KBM-7 (cell line): ENCODE measurements around the gene NTM.
"Not testable (repeated sequence)": the region's sequence is repeated elsewhere in the genome, so short reads cannot be mapped to it uniquely, and the experiment has no call there.

Experiments used
- DNase-seq: peaks from one replicate; pipeline ENCODE4 v3.0.0-alpha.2; 2015
- in situ Hi-C: fragments of 300-500 bp; cut with MboI; formaldehyde crosslinking; loops from 2 replicates; pipeline ENCODE4 v1.14.3; 2020; ENCODE audit warnings: low sequenced_read_pairs, low pct_unique_long_range_greater_than_20kb, mixed read lengths

The NTM gene

GRCh38 chr11:132311703-132312102 lies 941.3 kb downstream of the NTM start:
- in situ Hi-C loops = no loop called here
- no peak for DNase-seq

DNA sequence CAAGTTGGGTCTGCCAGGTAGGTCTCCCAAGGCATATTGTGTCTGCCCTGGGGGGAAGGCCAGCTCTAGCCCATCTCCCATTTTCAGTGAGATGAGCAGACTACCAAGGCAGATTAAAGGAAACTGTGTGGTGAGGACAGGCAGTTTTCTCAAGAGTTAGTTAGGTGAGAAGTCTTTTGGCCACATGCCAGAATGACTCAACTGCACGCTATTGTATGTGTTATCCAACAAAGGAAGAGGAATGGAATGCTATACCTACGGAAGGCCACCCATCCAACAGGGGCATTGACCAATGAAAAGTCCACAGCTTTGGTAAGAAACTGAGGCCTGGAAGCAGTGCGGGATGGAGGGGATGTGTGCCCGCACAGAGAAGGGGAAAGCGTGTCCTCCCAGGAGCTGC lies 941.7 kb downstream of the NTM start:
- in situ Hi-C loops = no loop called here
- no peak for DNase-seq

- peak; percentile 12 for DNase-seq
These were observed 942.3 kb downstream of the NTM start for GRCh38 chr11:132312701-132313111.

DNA sequence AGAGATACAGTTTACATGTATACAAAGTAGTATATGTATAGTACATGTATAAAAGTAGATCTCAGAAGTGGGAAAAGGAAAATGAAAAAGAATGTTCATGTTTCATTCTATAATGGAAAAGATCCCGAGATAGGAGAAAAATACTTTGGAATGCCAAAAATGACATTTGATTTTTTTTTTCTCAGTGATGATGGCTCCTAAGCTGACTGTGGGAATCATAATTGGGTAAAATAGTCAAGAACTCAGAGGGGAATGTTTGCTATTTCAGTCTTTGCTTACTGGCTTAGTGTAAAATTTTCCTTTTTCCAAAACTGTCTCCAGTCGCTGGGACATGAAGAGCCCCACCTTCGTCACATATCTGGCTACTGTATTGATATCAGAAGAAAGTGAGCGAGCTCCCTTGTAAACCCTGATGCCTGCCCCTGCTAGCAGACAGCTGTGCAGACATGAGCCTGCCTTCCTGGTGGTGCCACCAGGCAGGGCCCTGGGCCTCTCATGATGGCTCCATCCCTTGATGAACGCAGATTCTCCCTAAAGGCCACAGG lies 944.6 kb downstream of the NTM start:
- in situ Hi-C loops = no loop called here

More at GRCh38 chr11:132312701-132313111, 942.3 kb downstream of the NTM start:
- in situ Hi-C loops = no loop called here

GRCh38 chr11:132315696-132316095 lies 945.3 kb downstream of the NTM start:
- in situ Hi-C loops = no loop called here

More for the DNA sequence above, 944.6 kb downstream of the NTM start:
- DNase-seq = no peak

DNA sequence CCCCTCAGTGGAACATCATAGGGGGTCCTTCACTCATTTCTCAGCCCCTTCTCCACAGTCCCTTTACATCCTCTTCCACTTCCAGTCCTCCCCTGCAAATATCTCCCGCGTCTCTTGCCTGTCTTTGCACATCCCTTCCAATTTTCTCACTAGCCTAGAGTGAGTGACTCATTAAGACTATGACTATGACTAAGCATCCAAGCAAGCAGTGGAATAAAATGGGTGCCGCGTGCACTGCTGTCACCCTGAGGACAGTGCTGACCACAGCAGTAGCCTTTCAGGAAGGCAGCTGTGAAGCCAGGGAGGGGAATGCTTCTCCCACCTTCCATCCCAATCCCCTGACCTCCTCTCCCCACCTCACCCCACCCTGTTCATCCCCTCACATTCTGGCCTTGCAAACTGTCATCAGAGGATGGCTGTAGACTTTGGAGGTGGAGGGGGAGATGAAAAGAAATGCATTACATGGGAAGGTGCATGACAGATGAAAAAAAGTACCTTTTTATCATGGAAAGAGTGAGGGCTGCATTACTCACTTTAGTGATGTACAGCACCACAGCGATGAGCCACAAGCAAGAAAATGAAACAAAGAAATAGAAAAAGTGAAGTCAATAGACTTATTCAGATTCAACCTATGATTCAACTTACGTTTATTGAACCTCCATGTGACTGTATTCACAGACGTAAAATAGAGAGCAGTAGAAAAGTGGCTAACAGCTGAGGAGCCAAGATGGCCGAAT lies 948.2 kb downstream of the NTM start:
- DNase-seq = no peak
- in situ Hi-C loops = no loop called here

More at GRCh38 chr11:132315696-132316095, 945.3 kb downstream of the NTM start:
- DNase-seq = no peak

DNA sequence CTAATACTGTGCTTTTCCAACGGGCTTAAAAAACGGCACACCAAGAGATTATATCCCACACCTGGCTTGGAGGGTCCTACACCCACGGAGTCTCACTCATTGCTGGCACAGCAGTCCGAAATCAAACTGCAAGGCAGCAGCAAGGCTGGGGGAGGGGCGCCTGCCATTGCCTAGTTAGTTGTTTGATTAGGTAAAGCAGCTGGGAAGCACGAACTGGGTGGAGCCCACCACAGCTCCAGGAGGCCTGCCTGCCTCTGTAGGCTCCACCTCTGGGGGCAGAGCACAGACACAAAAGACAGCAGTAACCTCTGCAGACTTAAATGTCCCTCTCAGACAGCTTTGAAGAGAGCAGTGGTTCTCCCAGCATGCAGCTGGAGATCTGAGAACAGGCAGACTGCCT lies 949.0 kb downstream of the NTM start:
- DNase-seq, in situ Hi-C loops: not testable (repeated sequence)

DNA sequence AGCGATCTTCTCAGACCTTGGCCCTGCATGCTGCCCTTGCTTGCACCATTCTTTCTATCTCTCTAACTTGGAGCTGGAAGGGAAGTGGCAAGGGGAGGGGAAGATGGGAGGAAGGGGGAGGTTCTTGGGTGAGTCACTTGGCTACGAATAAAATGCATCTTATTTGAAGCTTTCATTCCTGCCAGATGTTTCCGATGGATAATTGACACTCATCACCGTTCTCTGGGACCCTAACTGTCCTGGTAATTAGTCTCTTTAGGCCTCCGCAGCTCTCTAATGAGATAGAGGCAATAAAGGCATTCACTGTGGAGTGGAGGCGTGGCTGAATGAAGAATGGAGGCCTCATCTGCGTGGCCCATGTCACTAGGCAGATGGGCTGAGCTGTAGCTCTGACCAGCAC lies 960.1 kb downstream of the NTM start:
- no peak for DNase-seq
- in situ Hi-C loops = no loop called here

DNA sequence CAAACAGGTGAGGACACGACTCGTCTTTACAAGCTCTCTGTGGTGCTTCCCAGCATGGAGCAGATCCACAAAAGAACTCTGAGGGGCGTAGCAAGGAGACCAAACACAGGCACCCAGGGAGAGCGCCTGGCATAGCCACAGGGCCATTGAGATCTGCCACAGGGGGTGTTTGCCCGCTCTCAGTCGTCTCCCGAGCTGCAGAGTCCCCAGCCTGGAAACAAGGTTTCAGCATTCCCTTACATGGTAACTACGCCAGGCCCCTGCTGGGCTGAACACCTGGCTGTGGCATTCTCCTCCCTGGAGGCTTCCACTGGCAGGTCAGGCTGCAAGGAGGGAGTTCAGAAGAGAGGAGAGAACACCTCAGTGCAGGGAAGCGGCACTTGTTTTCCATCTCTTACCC lies 962.1 kb downstream of the NTM start:
- in situ Hi-C loops = no loop called here
- no peak for DNase-seq

GRCh38 chr11:132334769-132335280 lies 964.4 kb downstream of the NTM start:
- DNase-seq = no peak
- in situ Hi-C loops = no loop called here

DNA sequence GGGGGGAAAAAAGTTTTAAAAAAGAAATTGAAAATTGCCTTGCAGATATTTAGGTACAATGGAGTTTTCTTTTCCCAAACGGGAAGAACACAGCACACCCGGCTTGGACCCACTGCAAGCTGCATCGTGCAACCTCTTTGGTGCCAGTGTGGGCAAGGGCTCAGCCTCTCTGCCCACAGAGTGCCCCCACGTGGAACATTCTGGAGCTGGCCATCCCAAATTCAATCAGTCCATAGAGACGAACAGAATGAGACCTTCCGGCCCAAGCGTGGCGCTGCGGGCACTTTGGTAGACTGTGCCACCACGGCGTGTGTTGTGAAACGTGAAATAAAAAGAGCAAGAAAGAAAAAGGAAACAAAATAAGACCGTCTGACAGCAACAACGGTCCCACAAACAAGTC lies 964.9 kb downstream of the NTM start:
- in situ Hi-C loops = no loop called here
- no peak for DNase-seq

DNA sequence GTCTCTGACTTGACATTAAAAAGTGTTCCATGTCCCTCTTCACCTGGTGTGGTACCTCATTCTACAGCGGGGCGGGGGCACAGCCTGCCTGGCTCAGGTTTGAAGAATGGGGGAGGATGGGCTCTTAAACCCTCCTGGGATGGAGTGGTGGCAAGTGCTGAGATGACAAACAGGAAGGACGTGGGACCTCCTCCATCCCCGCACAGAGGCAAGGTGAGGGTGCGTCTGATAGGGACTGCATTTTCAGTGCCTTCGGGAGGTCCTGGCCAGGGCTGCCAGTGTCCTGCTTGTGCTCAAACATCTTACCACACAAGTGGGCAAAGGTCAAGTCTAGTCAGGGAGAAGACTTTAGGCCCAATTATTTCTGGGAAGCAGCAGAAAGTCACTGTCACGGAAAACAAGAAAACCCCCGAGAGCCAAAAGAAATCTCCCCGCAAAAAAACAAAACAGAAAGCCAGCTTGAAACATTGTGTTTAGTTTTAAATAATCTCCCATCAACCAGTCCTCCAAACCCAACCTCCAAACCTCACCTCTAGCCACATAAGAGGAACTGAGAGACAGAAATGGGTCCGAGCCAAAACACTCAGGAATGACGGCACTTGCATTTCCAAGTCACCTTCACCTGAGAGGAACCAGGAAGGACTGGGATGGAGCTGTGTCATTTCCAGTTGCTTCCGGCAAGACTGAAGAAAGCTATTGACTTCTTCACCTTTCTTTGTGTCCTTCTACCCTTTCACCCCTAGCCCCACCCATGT lies 966.5 kb downstream of the NTM start:
- in situ Hi-C loops = no loop called here
- DNase-seq = no peak

DNA sequence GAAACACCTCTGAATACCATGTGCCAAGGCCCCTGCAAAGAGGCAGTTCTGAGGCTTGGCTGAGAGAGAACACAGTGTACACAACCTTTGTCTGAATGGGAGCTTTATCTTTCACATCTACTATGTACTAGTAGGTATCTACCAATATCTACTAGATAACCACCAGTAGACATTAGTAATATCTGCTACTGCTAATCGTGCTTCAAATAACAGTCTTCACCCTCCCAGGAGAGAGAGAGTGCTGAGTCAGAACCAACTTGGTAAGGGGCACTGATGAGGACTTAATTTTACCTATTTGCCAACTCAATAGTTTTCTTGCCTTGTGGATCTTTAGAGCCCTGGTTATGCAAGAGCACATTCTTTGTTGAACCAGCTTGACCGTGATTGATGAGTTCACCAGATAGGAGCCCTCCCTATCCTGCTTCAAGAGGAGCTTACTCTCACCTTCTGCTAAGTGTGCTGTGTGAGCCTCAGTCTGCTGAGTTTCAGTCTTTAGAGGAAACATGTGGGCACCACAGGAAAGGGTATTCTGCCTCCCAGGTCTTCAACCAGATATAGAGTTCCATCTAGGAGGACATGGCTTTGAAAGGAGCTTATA lies 967.5 kb downstream of the NTM start:
- in situ Hi-C loops = no loop called here
- DNase-seq = no peak

DNA sequence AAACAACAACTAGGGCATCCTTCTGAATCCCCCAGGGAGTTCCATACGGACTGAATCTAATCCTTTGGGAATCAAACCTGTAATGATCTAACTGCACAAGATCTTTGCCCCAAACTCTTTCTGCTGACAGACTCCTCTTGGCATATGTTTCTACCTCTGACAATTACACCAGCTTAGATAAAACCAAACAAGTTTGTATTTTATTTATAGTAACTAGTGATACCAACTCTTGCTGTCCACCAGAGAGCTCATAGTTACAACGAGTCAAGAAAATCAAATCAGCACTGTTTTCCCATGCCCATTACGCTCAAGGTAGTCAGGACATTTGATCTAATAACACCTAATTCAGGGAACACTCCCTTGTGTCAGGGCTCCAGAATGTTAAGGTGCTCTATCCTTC lies 972.0 kb downstream of the NTM start:
- in situ Hi-C loops = no loop called here
- DNase-seq = no peak

GRCh38 chr11:132343445-132344175 lies 973.2 kb downstream of the NTM start:
- in situ Hi-C loops = no loop called here

GRCh38 chr11:132346558-132347148 lies 976.2 kb downstream of the NTM start:
- DNase-seq = no peak
- in situ Hi-C loops = no loop called here

More at GRCh38 chr11:132343445-132344175, 973.2 kb downstream of the NTM start:
- DNase-seq = no peak

DNA sequence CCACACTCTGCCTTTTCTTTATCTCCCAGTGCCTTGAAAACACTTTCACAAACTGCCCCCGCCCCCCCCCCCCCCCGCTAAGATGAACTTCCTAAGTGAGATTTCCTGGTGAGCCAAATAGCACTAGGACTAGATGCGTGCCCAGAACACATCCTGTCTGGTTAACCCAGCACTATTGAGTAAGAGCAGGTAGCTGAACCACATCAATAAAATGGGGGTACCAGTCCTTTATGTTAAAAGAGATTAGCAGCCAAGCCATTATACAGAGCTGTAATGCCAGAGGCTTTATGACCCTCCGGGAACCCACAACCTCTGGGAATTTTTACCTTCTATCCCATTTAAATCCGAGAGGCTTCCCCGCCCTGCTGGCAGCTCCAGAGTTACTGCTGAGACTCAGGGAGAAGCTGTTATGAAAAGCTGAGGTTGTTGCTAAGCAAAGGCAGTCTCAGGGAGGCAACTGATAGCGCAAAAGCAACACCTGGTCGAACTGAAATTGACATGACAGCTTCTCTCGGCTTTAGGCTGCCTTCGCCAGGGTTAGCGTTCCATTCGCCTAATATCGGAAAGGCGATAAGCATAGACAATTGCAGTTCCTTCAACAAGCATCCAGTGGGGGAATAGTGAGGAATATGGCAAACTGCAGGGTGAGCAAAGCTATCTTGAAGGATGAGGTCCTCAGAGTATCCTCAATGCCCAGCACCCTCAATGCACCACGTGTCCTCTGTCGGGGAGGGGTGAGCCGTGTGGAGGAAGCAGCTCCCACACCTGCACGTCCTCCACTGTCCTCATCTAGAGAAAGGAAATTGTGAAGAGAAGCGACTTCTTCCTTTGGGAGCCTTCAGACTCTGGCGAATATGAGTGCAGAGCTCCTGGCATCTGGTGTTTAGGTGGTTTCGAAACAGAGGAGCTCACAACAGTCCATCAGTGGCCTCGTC lies 977.0 kb downstream of the NTM start:
- in situ Hi-C loops = no loop called here
- DNase-seq = no peak
